Measurements from ENCODE around the gene KMT5B.
A peak's percentile ranks its signal among the peaks of the same experiment; 100 is the strongest.

KMT5B gene

GRCh38 chr11:68107689-68108088 is 105.4 kb downstream of the KMT5B start:
- TF ChIP-seq JUND (IDR thresholded peaks at IDR 0.05; ENCODE audit: low read depth), result no peak
- in situ Hi-C loops (cut with HindIII; ENCODE audit: low pct_unique_long_range_greater_than_20kb, low sequenced_read_pairs), result no loop called here
- DNase-seq (ENCODE audit: low read depth in 1 of 2, low spot score in 1 of 2), result no peak

- no peak for TF ChIP-seq JUND (IDR thresholded peaks at IDR 0.05; ENCODE audit: low read depth)
- DNase-seq (ENCODE audit: low read depth in 1 of 2, low spot score in 1 of 2), result peak; percentile 33 to 62
- in situ Hi-C loops (cut with HindIII; ENCODE audit: low pct_unique_long_range_greater_than_20kb, low sequenced_read_pairs), result no loop called here
Observed at GRCh38 chr11:68106165-68106940, 106.7 kb downstream of the KMT5B start.
